Measurements from ENCODE around the gene PRRC2B.

DNA sequence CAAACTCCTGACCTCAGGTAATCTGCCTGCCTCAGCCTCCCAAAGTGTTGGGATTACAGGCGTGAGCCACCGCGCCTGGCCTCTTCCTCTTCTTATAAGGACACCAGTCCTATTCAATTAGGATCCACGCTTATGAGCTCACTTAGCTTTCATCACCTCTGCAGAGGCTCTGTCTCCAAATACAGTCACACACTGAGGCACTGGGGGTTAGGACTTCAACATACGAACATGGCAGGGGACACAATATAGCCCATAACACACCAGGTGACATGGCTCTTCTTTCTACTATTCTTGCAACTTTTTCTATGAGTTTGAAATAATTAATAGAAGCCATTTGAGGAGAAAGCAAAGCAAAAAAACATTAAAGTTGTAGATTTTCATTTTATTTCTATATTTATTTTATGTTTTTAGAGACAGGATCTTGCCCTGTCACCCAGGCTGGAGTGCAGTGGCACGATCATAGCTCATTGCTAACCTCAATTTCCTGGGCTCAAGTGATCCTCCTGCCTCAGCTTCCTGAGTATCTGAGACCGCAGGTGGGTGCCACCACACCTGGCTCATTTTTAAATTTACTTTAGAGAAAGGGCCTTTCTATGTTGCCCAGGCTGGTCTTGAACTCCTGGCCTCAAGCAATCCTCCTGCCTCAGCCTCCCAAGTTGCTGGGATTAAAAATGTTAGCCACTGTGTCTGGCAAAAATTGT, 145.5 kb downstream of the PRRC2B start:
- no peak for TF ChIP-seq CTCF (IDR thresholded peaks at IDR 0.05; ENCODE audit: low read length)
- no peak for TF ChIP-seq EZH2 (optimal IDR thresholded peaks at IDR 0.05; ENCODE audit: low read depth, low read length)
